Uterus (tissue), 2 donors: ENCODE results near the gene GLTPD2.

Experiments
- POLR2A ChIP-seq, 2 donors: fragments of 450-650 bp; IDR thresholded peaks; one replicate each; pipeline ENCODE4 v1.6.1; 2016; ENCODE audit warnings: antibody characterized with exemption in 2 of 2, mild to moderate bottlenecking in 1 of 2, moderate library complexity in 1 of 2
- TF ChIP-seq, protein P1 (sequence below), 4 experiments: fragments of 200-600 bp in 2 of 4; fragments of 450-650 bp in 2 of 4; sonication (generic) in 2 of 4; IDR thresholded peaks; one replicate each; pipeline ENCODE4 v1.5.1; 2016 to 2019; ENCODE audit warnings: antibody characterized with exemption in 4 of 4, mild to moderate bottlenecking in 2 of 4, moderate library complexity in 1 of 4

GRCh38 chr17:4806777-4807604 lies 18.2 kb downstream of the GLTPD2 start, which contains the start of gene PLD2:
- TF ChIP-seq, protein P1, sequence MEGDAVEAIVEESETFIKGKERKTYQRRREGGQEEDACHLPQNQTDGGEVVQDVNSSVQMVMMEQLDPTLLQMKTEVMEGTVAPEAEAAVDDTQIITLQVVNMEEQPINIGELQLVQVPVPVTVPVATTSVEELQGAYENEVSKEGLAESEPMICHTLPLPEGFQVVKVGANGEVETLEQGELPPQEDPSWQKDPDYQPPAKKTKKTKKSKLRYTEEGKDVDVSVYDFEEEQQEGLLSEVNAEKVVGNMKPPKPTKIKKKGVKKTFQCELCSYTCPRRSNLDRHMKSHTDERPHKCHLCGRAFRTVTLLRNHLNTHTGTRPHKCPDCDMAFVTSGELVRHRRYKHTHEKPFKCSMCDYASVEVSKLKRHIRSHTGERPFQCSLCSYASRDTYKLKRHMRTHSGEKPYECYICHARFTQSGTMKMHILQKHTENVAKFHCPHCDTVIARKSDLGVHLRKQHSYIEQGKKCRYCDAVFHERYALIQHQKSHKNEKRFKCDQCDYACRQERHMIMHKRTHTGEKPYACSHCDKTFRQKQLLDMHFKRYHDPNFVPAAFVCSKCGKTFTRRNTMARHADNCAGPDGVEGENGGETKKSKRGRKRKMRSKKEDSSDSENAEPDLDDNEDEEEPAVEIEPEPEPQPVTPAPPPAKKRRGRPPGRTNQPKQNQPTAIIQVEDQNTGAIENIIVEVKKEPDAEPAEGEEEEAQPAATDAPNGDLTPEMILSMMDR (IDR thresholded peaks at IDR 0.05), result no peak
- peak; percentile 27 to 61 for TF ChIP-seq POLR2A (IDR thresholded peaks at IDR 0.05)
